Measurements from ENCODE around the gene CDH8.
A peak's percentile ranks its signal among the peaks of the same experiment; 100 is the strongest.

CDH8 gene

DNA sequence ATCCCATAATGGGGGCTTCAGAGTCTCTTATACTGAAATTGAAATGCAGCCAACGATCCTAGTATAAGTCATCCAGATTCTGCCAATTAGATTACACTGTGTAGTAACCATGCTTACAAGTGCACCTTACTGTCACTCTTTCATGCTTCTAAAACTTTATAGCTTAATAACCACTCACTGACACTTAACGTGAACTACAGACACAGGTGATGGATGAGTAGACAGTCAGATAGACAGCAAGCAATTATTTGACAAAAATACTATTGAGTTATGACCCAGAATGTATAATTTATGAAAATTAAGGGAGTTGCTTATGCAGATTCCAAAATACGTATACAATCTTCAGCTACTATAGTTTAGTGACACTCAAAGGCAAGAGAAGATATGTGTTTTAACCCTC lies 6.3 kb downstream of the CDH8 start:
- no peak for DNase-seq

DNA sequence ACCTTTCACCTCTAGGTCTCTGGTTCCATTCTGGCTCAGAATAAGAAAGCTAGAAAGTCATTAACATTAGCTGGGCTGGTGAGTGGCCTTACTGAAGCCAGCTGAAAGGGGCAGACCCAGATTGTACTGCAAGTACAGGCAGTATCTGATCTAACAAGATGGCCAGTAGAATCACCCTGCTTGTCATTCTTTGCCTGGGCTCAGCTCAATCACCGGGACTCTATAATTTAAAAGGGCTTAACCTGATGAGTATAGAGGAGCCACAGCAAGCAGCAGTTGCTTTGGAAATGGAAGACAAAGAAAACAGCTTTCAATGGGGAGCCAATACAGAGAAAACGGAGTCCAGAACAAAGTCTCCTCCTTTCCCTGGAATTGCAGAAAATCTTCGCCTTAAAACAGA lies 13.6 kb downstream of the CDH8 start:
- DNase-seq = no peak

- no peak for DNase-seq
These were observed 15.1 kb downstream of the CDH8 start for GRCh38 chr16:62021161-62021581.

DNA sequence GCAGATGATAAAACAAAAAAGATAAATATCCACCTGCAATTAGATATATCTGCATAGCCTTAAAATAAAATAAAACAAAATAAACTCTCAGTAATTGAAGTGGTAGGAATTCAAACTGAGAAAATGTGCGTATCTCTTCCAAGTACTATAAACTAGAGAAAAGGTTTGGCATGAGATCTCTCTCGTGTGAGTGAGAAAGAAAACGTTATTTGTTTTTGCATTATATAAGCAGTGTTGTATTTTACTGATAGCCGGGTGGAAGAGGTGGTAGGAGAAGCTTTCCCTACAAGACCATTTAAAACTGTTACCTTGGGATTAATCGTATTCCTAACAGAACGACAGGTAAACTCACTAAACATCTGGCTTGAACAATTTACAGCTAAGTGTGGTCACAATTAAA lies 15.6 kb downstream of the CDH8 start:
- no peak for DNase-seq

DNA sequence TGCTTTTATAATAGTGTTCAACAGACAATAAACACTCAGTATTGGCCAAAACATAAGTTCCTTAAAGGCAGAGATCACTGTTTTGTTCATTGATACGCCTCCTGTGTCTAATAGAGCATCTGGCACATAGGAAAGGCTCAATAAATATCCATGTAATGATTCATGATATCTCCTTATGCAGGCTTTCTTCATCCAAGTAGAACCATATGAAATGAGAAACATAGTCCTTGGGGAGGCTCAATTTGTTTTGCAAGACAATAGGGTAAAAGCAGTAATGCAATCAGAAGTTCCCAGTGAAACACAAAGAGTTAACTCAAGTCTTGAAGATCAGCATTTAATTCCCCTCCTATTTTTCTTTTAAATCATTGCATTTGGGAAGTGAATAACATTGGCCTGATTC lies 16.4 kb downstream of the CDH8 start:
- DNase-seq = no peak

DNA sequence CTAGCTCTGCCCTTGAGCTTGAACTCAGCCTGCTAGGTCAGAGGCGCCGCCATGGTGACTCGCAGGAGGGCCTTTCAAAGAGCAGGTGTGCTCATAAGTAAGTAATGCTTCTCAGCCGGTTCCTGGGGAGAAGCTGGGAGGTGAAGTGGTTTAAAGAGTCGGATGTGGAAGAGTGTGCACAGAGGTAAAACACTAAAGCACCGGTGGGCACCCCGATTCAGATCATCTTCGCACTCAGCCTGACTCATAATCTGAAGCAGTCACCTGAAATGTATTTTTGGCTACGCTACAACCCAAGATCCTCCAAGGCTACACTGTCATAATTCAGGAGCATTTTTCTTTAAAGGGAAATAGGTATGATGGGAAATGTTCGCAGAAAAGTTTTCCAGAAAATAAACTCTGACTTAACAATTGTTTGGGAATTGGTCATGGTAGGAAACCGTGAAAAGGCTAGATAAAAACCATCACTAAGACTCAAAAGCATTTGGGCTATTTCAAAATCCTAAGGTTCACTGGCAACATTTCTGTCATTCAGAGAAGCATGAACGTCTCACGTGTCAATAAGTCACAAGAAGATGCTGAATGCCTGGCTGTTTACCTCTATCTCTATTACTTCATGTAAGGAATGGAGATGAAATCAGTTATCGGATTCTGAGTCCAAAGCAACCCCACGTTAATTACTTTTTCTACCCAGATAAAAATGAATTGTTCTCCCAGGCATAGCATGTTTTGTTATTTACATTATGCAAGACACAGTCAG lies 17.8 kb downstream of the CDH8 start:
- DNase-seq = peak; percentile 78

GRCh38 chr16:62014319-62014923 lies 21.8 kb downstream of the CDH8 start:
- DNase-seq = peak; percentile 40

GRCh38 chr16:62010186-62010585 lies 26.1 kb downstream of the CDH8 start:
- DNase-seq = no peak

DNA sequence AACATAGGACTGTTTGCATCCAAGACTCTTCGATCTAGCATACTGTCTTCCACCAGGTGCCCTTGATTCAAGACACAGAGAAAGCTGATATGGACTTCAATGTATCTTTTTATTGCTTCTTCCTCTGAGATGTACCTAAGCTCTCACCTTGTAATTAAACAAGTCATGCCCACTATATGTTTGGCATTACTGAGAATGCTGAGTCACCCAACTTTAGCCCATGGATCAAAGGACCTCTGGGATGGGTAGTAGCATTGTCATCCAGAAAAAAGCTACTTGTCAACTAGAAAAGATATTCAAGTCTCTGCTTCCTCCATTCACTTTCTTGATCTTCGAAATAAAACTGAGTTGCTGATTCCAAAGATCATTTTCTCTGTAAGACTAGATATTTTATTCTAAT lies 37.8 kb downstream of the CDH8 start:
- no peak for DNase-seq

- DNase-seq = no peak
These were observed 43.1 kb downstream of the CDH8 start for GRCh38 chr16:61993108-61993507.

DNA sequence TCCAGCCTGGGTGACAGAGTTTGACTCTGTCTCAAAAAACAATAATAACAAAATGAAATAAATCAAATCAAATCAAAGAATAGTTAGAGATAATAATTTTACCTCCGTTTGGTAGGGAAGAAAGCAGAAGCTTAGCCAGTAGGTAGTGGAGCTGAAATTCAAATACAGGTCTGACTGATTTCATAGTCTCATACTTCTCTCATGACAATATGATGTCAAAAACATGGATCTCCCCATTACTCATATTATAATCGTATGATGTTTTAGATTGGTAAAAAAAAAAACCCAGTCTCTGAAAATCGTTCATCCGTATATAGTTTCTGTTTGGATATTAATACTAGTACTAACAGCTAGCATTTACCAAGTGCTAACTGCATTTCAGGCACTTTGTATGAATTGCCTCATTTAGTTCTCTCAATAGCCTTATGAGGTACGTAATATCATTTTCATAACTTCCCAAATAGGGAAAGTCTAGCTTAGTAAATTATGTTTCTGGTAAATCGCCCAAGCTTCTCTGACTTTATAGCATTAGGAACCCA lies 48.7 kb downstream of the CDH8 start:
- DNase-seq = no peak

- no peak for DNase-seq
These were observed 67.2 kb downstream of the CDH8 start for GRCh38 chr16:61969077-61969382.

GRCh38 chr16:61968242-61969076 lies 67.8 kb downstream of the CDH8 start:
- no peak for DNase-seq

GRCh38 chr16:61957075-61957855 lies 79.0 kb downstream of the CDH8 start:
- peak; percentile 74 for DNase-seq

GRCh38 chr16:61952841-61953240 lies 83.4 kb downstream of the CDH8 start:
- no peak for DNase-seq

DNA sequence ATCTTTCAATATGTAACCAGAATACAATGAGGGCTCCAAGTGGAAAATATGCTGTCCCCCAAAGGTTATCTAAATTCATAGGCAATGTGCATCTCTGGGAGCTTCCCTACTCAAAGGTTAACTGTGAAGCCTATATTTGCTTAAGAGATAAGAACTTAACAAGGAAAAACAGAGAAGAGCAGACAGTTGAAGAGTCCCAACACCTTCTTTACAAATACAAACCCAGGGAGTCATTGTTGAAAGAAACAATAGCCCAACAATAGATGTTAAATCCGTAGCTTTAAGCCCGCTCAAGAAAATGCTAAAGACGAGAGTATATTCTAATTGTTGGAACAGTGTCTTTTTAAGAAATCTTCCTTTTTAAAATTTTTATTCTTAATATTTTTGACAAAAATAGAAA lies 87.8 kb downstream of the CDH8 start:
- no peak for DNase-seq

- no peak for DNase-seq
These were observed 90.2 kb downstream of the CDH8 start for GRCh38 chr16:61946019-61946418.

- DNase-seq = no peak
These were observed 90.7 kb downstream of the CDH8 start for GRCh38 chr16:61945511-61945910.

DNA sequence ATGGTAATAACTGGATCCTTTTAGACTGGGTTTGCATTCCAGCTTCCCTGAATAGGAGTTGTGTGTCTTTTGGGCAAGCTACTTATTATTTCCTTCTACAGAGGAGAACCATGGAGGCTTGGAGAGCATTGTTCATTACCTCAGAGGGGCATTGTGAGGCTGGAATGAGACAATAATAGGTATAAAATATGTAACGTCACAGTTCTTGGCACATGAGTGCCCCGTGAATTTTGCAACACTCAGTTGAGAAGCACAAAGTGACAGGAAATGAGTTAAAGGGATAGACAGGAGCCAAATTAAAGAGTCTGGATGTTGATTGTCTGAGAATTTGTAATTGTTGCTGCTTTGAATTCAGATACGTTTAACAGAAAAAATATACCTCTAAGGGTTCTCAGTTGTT lies 92.2 kb downstream of the CDH8 start:
- DNase-seq = no peak

DNA sequence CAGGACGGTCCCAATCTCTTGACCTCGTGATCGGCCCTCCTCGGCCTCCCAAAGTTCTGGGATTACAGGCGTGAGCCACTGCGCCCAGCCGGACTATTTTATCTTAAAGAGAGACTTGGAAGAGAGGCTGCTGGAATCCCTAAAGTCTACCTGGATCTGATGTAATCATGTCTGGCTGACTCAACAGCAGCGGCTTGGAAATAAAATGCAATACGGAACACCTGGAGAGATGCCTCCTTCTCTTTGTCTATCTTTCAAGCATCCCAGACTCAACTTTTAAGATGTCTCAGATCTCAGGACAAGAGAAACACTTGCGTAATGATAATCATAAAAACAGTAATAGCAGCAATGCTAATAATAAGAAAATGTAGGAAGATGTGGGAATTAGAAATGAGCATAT lies 95.6 kb downstream of the CDH8 start:
- DNase-seq = no peak

- DNase-seq = no peak
These were observed 98.6 kb downstream of the CDH8 start for GRCh38 chr16:61937646-61938045.

DNA sequence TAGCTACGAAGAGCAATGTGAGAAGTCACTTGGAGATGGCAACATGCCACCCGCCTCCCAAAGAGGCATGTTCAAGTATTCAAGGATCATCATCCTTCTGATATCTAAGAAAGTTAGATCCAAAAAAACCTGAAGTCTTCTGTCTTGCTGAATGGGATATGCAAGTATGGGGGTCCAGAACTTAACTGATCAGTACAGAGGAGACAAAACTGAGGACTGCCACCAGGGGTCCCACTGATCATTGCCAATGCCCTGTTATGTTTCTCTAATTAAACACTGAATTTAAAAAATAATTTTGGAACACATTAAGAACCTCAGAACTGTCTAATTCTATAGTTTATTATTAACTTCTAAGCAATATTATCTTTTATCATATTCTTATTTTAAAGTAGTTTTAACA lies 99.7 kb downstream of the CDH8 start:
- DNase-seq = no peak

GRCh38 chr16:61934601-61935000 lies 101.6 kb downstream of the CDH8 start:
- no peak for DNase-seq
